H1 (cell line): ENCODE data around the gene BTBD7. TPM values are rescaled to one million over a fixed set of nuclear protein-coding genes. Genes with fewer than 3 reads are reported as not detected.
"Not testable (repeated sequence)": the region's sequence is repeated elsewhere in the genome, so short reads cannot be mapped to it uniquely, and the experiment has no call there.

Source experiments
- CTCF ChIA-PET: fragments of 300-600 bp; sonication (Branson Sonifier 250); formaldehyde crosslinking; loops from one replicate; lab custom pipeline; 2021; ENCODE audit not compliant: partially characterized antibody; lab: Charles Lee
- POLR2A ChIA-PET: fragments of 300-600 bp; sonication (Branson Sonifier 250); formaldehyde crosslinking; loops from one replicate; lab custom pipeline; 2021; ENCODE audit warnings: inconsistent platforms; ENCODE audit not compliant: partially characterized antibody; lab: Charles Lee
- DNase-seq, 2 experiments: peaks; one replicate each; pipeline versions ENCODE4 v3.0.0 to v3.0.0-alpha.2; 2010 to 2022; ENCODE audit warnings: low spot score in 2 of 2, low read depth in 1 of 2, mixed read lengths in 1 of 2
- FAIRE-seq: peaks from 2 replicates; lab custom pipeline; 2011; peaks lifted over from hg19 to GRCh38; lab: Jason Lieb, UNC
- H2AFZ ChIP-seq: 2 replicates; pipeline ENCODE4 v1.8.1; 2012; ENCODE audit warnings: low read length, inconsistent platforms
- H2AK5ac ChIP-seq: 2 replicates; pipeline ENCODE4 v1.6.1; 2013; ENCODE audit warnings: low read depth, low read length
- H2BK120ac ChIP-seq: replicated peaks from 2 replicates; pipeline ENCODE3; 2013; ENCODE audit warnings: low read depth, low read length, inconsistent platforms
- H2BK12ac ChIP-seq: 2 replicates; pipeline ENCODE4 v1.6.1; 2013; ENCODE audit warnings: low read depth, low read length
- H2BK15ac ChIP-seq: 2 replicates; pipeline ENCODE4 v1.6.1; 2013; ENCODE audit warnings: low read length
- H2BK20ac ChIP-seq: 2 replicates; pipeline ENCODE4 v1.6.1; 2013; ENCODE audit warnings: low read length
- H2BK5ac ChIP-seq: 2 replicates; pipeline ENCODE4 v1.6.1; 2013; ENCODE audit warnings: low read depth, low read length
- H3K14ac ChIP-seq: 2 replicates; pipeline ENCODE4 v1.6.1; 2013; ENCODE audit warnings: inconsistent platforms; ENCODE audit not compliant: insufficient read length
- H3K18ac ChIP-seq: 2 replicates; pipeline ENCODE4 v1.6.1; 2013; ENCODE audit warnings: low read length; ENCODE audit errors: extremely low read depth
- H3K23ac ChIP-seq: 2 replicates; pipeline ENCODE4 v1.6.1; 2013; ENCODE audit warnings: inconsistent platforms; ENCODE audit not compliant: insufficient read length
- H3K23me2 ChIP-seq: 2 replicates; pipeline ENCODE4 v1.6.1; 2013; ENCODE audit warnings: low read depth, low read length
- H3K27ac ChIP-seq: 2 replicates; pipeline ENCODE4 v1.6.1; 2011; ENCODE audit warnings: low read depth, low read length, inconsistent platforms
- H3K27me3 ChIP-seq, 4 experiments: replicated peaks in 1 of 4; 1 replicate in 1 of 4; 2 replicates in 3 of 4; pipeline versions ENCODE4 v1.6.1 to v1.8.1; 2011 to 2013; ENCODE audit warnings: low read length in 3 of 4, mild to moderate bottlenecking in 3 of 4, inconsistent platforms in 2 of 4, mixed read lengths in 2 of 4, moderate library complexity in 1 of 4; ENCODE audit not compliant: control insufficient read depth in 3 of 4, insufficient read depth in 3 of 4; ENCODE audit errors: extremely low read depth in 1 of 4
- H3K36me3 ChIP-seq, 4 experiments: 2 replicates each; pipeline versions ENCODE4 v1.6.1 to v1.8.1; 2011 to 2013; ENCODE audit warnings: mild to moderate bottlenecking in 4 of 4, low read length in 3 of 4, moderate library complexity in 2 of 4, control low read depth in 1 of 4, inconsistent platforms in 1 of 4; ENCODE audit not compliant: insufficient read depth in 4 of 4, control insufficient read depth in 2 of 4
- H3K4ac ChIP-seq: replicated peaks from 2 replicates; pipeline ENCODE3; 2013; ENCODE audit warnings: low read length, low read depth, mixed read lengths, inconsistent platforms; ENCODE audit not compliant: insufficient read length
- H3K4me1 ChIP-seq, 4 experiments: replicated peaks in 1 of 4; 1 replicate in 1 of 4; 2 replicates in 3 of 4; pipeline versions ENCODE4 v1.6.1 to v1.8.1; 2011 to 2013; ENCODE audit warnings: low read length in 3 of 4, inconsistent platforms in 2 of 4, mixed read lengths in 1 of 4; ENCODE audit not compliant: insufficient read depth in 4 of 4, control insufficient read depth in 3 of 4
- H3K4me2 ChIP-seq, 2 experiments: 2 replicates each; pipeline versions ENCODE4 v1.6.1 to v1.8.1; 2011 to 2013; ENCODE audit warnings: low read depth in 2 of 2, low read length in 2 of 2, control low read depth in 1 of 2, inconsistent platforms in 1 of 2, mild to moderate bottlenecking in 1 of 2; ENCODE audit not compliant: insufficient read depth in 1 of 2
- H3K4me3 ChIP-seq, 4 experiments: fragments of 200-600, 300-600 bp in 1 of 4; sonication (generic), shearing (Covaris generic), sonication (Bioruptor Twin) in 1 of 4; 2 replicates each; pipeline versions ENCODE4 v1.5.1 to v1.8.1; 2011 to 2016; ENCODE audit warnings: low read length in 4 of 4, low read depth in 3 of 4, control low read depth in 2 of 4, inconsistent platforms in 2 of 4, mild to moderate bottlenecking in 2 of 4, mixed read lengths in 1 of 4, moderate library complexity in 1 of 4; ENCODE audit not compliant: insufficient read depth in 2 of 4; ENCODE audit errors: extremely low read depth in 1 of 4
- H3K56ac ChIP-seq: replicated peaks from 2 replicates; pipeline ENCODE3; 2013; ENCODE audit warnings: low read depth, mild to moderate bottlenecking, mixed read lengths, low read length, inconsistent platforms; ENCODE audit not compliant: insufficient read length
- H3K79me1 ChIP-seq: 2 replicates; pipeline ENCODE4 v1.6.1; 2013; ENCODE audit warnings: low read depth, low read length, control low read depth
- H3K79me2 ChIP-seq, 2 experiments: 2 replicates each; pipeline versions ENCODE4 v1.6.1 to v1.8.1; 2012 to 2013; ENCODE audit warnings: low read length in 2 of 2, mild to moderate bottlenecking in 2 of 2, inconsistent platforms in 1 of 2; ENCODE audit not compliant: insufficient read depth in 2 of 2, control insufficient read depth in 1 of 2
- H3K9ac ChIP-seq, 4 experiments: replicated peaks in 1 of 4; 1 replicate in 1 of 4; 2 replicates in 3 of 4; pipeline versions ENCODE4 v1.6.1 to v1.8.1; 2011 to 2013; ENCODE audit warnings: low read depth in 3 of 4, low read length in 3 of 4, control low read depth in 2 of 4, mild to moderate bottlenecking in 2 of 4, moderate library complexity in 2 of 4, inconsistent platforms in 1 of 4; ENCODE audit errors: extremely low read depth in 1 of 4
- H3K9me3 ChIP-seq, 2 experiments: 2 replicates each; pipeline versions ENCODE4 v1.6.1 to v1.8.1; 2012 to 2013; ENCODE audit warnings: mild to moderate bottlenecking in 2 of 2, moderate library complexity in 2 of 2, control low read depth in 1 of 2, inconsistent platforms in 1 of 2, low read depth in 1 of 2, low read length in 1 of 2, mixed read lengths in 1 of 2; ENCODE audit not compliant: insufficient read depth in 2 of 2
- H4K20me1 ChIP-seq, 2 experiments: replicated peaks in 1 of 2; 2 replicates each; pipeline versions ENCODE3 to v1.8.1; 2011 to 2013; ENCODE audit warnings: inconsistent platforms in 2 of 2, low read length in 2 of 2, mild to moderate bottlenecking in 1 of 2; ENCODE audit not compliant: insufficient read depth in 2 of 2, control insufficient read depth in 1 of 2
- H4K5ac ChIP-seq: 2 replicates; pipeline ENCODE4 v1.6.1; 2013; ENCODE audit warnings: low read length, low read depth, mixed read lengths, inconsistent platforms; ENCODE audit not compliant: insufficient read length
- H4K8ac ChIP-seq: 2 replicates; pipeline ENCODE4 v1.8.0; 2013; ENCODE audit warnings: mild to moderate bottlenecking, moderate library complexity, low read length, inconsistent platforms; ENCODE audit not compliant: insufficient read depth; ENCODE audit errors: extremely low read depth
- H4K91ac ChIP-seq: replicated peaks from 2 replicates; pipeline ENCODE3; 2013; ENCODE audit warnings: low read length, mixed read lengths, inconsistent platforms; ENCODE audit not compliant: insufficient read length
- EP300 ChIP-seq, 2 experiments: IDR thresholded peaks; 1 replicate in 1 of 2; 2 replicates in 1 of 2; pipeline ENCODE4 v1.6.1; 2011 to 2012; ENCODE audit warnings: low read depth in 2 of 2, low read length in 2 of 2, mild to moderate bottlenecking in 2 of 2, borderline replicate concordance in 1 of 2, inconsistent platforms in 1 of 2, moderate library complexity in 1 of 2
- NANOG ChIP-seq: IDR thresholded peaks from 2 replicates; pipeline ENCODE4 v1.6.1; 2011; ENCODE audit warnings: low read length, low read depth, mild to moderate bottlenecking, inconsistent platforms; ENCODE audit not compliant: insufficient read depth, poor library complexity, severe bottlenecking
- WGBS, 2 experiments: shearing (Covaris generic) in 1 of 2; methylation state at CpG; one replicate each; pipeline versions ENCODE4 v1.1.6 to v1.1.7; 2013 to 2015; ENCODE audit warnings: low lambda C conversion rate in 2 of 2, mixed read lengths in 2 of 2, inconsistent platforms in 1 of 2, low coverage in 1 of 2, missing lambda C conversion rate in 1 of 2; ENCODE audit not compliant: insufficient replicate concordance in 2 of 2, insufficient coverage in 1 of 2, insufficient read length in 1 of 2; ENCODE audit errors: extremely low coverage in 1 of 2, missing lambda C conversion rate in 1 of 2; 5-methylcytosine and 5-hydroxymethylcytosine counted together
- polyA plus RNA-seq, 7 experiments: library from polyadenylated mRNA; depleted of rRNA in 3 of 7; stranded (reverse) in 5 of 7; unstranded in 2 of 7; fragments of >200 nt in 5 of 7; fragments of 200-250 nt in 2 of 7; gene quantifications; 1 replicate in 5 of 7; 2 replicates in 1 of 7; 4 replicates in 1 of 7; pipeline versions ENCODE4 v1.2.1 to v1.2.3, GENCODE V29; 2011 to 2013; ENCODE audit warnings: missing spikeins in 2 of 7, mixed read lengths in 2 of 7
- total RNA-seq: library from RNA; stranded (reverse); fragmentation: NEBNext Ultra II Directional; extraction: Animal tissue kit (Norgen Biotek cat#: 25700); gene quantifications from 2 replicates; pipeline ENCODE4 v1.2.1, GENCODE V29; 2021
- TF ChIP-seq, protein P1 (sequence below): IDR thresholded peaks from 2 replicates; pipeline ENCODE4 v1.6.1; 2011; ENCODE audit warnings: low read depth, mild to moderate bottlenecking, low read length; ENCODE audit not compliant: insufficient read depth

Gene BTBD7
- total and polyA plus RNA-seq, 2 of the 8 experiments (the other 6 are each of a cell fraction or from before 2014, with no cell fraction given) = 12.1 to 46.1 TPM

DNA sequence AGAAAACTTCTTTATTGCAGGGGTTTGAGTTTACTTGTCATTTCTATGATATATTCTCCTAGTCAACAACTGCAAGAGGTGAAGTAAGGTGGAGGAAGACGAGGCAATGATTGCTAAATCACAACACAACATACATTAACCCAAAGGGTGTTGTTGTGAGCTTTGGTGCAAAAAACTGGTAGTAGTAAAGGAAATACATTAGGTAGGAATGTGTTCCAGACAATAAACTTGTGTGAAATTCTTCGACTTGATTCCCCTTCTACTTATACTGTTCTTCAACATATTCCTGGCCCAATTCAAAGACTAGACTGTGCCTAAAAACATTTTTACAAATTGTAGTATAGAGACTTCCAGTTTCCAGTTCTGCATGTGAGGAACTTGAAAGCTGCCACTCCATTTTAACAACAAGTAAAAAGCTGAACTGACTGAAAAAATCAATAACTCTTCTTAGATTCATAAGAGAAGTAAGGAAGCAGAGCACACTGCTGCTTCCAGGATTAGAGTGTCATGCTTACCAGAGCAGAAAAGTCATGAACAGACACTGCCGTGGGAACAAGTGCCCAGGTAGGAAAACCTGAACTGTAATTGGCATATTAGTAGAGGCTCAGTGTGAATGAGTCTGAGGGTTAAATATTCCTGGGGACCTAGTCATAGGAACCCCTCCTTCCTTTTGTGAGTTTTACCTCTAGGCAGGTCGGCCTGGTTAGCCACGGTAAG, 36.3 kb upstream of the BTBD7 start (continued):
- TF ChIP-seq, protein P1, sequence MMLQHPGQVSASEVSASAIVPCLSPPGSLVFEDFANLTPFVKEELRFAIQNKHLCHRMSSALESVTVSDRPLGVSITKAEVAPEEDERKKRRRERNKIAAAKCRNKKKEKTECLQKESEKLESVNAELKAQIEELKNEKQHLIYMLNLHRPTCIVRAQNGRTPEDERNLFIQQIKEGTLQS = no peak
- TF ChIP-seq EP300 (IDR thresholded peaks at IDR 0.05; ENCODE audit: borderline replicate concordance in 1 of 2, low read depth in 2 of 2, low read length in 2 of 2) (no peak), NANOG (no peak)
- TF ChIP-seq, all 59 proteins: peak for 0

DNA sequence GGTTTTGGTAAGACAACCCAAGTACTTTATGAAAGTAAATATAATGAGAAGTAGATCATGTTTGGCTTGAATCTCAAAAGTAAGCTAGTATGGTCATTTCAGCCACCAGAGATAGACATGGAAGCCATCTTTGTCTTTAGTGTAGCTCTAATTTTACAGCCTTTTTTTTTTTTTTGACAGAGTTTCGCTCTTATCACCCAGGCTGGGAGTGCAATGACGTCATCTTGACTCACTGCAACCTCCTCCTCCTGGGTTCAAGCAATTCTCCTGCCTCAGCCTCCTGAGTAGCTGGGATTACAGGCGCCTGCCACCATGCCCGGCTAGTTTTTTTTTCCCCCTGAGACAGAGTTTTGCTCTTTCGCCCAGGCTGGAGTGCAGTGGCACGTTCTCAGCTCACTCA, 22.0 kb upstream of the BTBD7 start:
- H3K18ac ChIP-seq, H2AFZ ChIP-seq, H3K9ac ChIP-seq, H2BK120ac ChIP-seq, H3K23me2 ChIP-seq, H4K8ac ChIP-seq, DNase-seq, H2BK20ac ChIP-seq, H3K56ac ChIP-seq, H4K91ac ChIP-seq, H3K36me3 ChIP-seq, H3K4me3 ChIP-seq, H3K4ac ChIP-seq, FAIRE-seq, H3K27ac ChIP-seq, H2BK15ac ChIP-seq, H2AK5ac ChIP-seq, H4K5ac ChIP-seq, H3K79me2 ChIP-seq, H4K20me1 ChIP-seq, H2BK5ac ChIP-seq, H2BK12ac ChIP-seq, H3K14ac ChIP-seq, POLR2A ChIA-PET, H3K27me3 ChIP-seq, H3K4me2 ChIP-seq, H3K4me1 ChIP-seq, H3K9me3 ChIP-seq, H3K23ac ChIP-seq, H3K79me1 ChIP-seq: not testable (repeated sequence)
- WGBS, 2 experiments = 94% methylated on average over 5 of the region's 6 CpGs; no CpG with 5 or more reads in 1 of the 2 experiments
- CTCF ChIA-PET = interaction anchor here (0.9 to 1.4 kb wide), 2 partner anchors 24 to 63 kb away, joined by 3 read pairs; no protein-coding TSS in a partner anchor
